Measurements from ENCODE around the gene SUDS3. TPM values are rescaled to one million over a fixed set of nuclear protein-coding genes. Genes with fewer than 3 reads are reported as not detected.
"Not testable (repeated sequence)": the region's sequence is repeated elsewhere in the genome, so short reads cannot be mapped to it uniquely, and the experiment has no call there.

The SUDS3 gene
- total and polyA plus RNA-seq, 4 donors, result 10.9 to 106 (median 17.8) TPM

GRCh38 chr12:118346895-118347294, 29.5 kb upstream of the SUDS3 start:
- TF ChIP-seq, protein P1, sequence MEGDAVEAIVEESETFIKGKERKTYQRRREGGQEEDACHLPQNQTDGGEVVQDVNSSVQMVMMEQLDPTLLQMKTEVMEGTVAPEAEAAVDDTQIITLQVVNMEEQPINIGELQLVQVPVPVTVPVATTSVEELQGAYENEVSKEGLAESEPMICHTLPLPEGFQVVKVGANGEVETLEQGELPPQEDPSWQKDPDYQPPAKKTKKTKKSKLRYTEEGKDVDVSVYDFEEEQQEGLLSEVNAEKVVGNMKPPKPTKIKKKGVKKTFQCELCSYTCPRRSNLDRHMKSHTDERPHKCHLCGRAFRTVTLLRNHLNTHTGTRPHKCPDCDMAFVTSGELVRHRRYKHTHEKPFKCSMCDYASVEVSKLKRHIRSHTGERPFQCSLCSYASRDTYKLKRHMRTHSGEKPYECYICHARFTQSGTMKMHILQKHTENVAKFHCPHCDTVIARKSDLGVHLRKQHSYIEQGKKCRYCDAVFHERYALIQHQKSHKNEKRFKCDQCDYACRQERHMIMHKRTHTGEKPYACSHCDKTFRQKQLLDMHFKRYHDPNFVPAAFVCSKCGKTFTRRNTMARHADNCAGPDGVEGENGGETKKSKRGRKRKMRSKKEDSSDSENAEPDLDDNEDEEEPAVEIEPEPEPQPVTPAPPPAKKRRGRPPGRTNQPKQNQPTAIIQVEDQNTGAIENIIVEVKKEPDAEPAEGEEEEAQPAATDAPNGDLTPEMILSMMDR (IDR thresholded peaks at IDR 0.05; ENCODE audit: control extremely low read depth, extremely low read depth), result no peak
- ATAC-seq (ENCODE audit: insufficient read depth, low FRiP score), result no peak
- H3K9me3 ChIP-seq (ENCODE audit: control insufficient read depth in 4 of 4, insufficient read depth in 3 of 4, low read length in 3 of 4), result no peaks in the 10 kb centered on the region
- no peak overlapping the region for H3K4me3 ChIP-seq
- no peak overlapping the region for H3K9ac ChIP-seq (ENCODE audit: insufficient read depth in 1 of 2, low read length in 2 of 2)
- DNase-seq, result no peak
- WGBS, 2 donors, result 42 to 52% methylated on average over 7 of the region's 7 CpGs
- no peak overlapping the region for H3K27ac ChIP-seq (ENCODE audit: low read depth in 1 of 2, low read length in 1 of 2)
- no peaks in the 10 kb centered on the region for H3K36me3 ChIP-seq (ENCODE audit: control insufficient read depth in 4 of 4, insufficient read depth in 4 of 4, low read length in 4 of 4)
- H3K4me1 ChIP-seq (ENCODE audit: control insufficient read depth in 5 of 5, insufficient read depth in 5 of 5, low read length in 5 of 5), result peaks cover 0 to 8% (median 4%) of the 10 kb centered on the region in 5 donors
- H3K27me3 ChIP-seq (ENCODE audit: control insufficient read depth in 3 of 3, insufficient read depth in 3 of 3, low read length in 2 of 3), result no peaks in the 10 kb centered on the region

GRCh38 chr12:118347916-118348315, 28.4 kb upstream of the SUDS3 start:
- Histone ChIP-seq H3K27ac (ENCODE audit: low read depth in 1 of 2, low read length in 1 of 2) (no peak overlapping the region), H3K9ac (ENCODE audit: insufficient read depth in 1 of 2, low read length in 2 of 2) (no peak overlapping the region), H3K4me3 (no peak overlapping the region), H3K4me1 (ENCODE audit: control insufficient read depth in 5 of 5, insufficient read depth in 5 of 5, low read length in 5 of 5) (peaks cover 3 to 8% (median 4%) of the 10 kb centered on the region in 5 donors), H3K9me3 (ENCODE audit: control insufficient read depth in 4 of 4, insufficient read depth in 3 of 4, low read length in 3 of 4) (no peaks in the 10 kb centered on the region), H3K36me3 (ENCODE audit: control insufficient read depth in 4 of 4, insufficient read depth in 4 of 4, low read length in 4 of 4) (no peaks in the 10 kb centered on the region), H3K27me3 (ENCODE audit: control insufficient read depth in 3 of 3, insufficient read depth in 3 of 3, low read length in 2 of 3) (no peaks in the 10 kb centered on the region)
- ATAC-seq (ENCODE audit: insufficient read depth, low FRiP score), result no peak
- TF ChIP-seq, protein P1 (IDR thresholded peaks at IDR 0.05; ENCODE audit: control extremely low read depth, extremely low read depth), result no peak
- WGBS, 2 donors, result 74 to 90% methylated on average over 2 of the region's 2 CpGs
- no peak for DNase-seq

GRCh38 chr12:118350908-118351559, 25.3 kb upstream of the SUDS3 start:
- Histone ChIP-seq H3K36me3 (ENCODE audit: control insufficient read depth in 4 of 4, insufficient read depth in 4 of 4, low read length in 4 of 4) (no peaks in the 10 kb centered on the region), H3K4me1 (ENCODE audit: control insufficient read depth in 5 of 5, insufficient read depth in 5 of 5, low read length in 5 of 5) (peaks cover 3 to 19% (median 8%) of the 10 kb centered on the region in 5 donors), H3K9ac (ENCODE audit: insufficient read depth in 1 of 2, low read length in 2 of 2) (no peak overlapping the region), H3K27me3 (ENCODE audit: control insufficient read depth in 3 of 3, insufficient read depth in 3 of 3, low read length in 2 of 3) (no peaks in the 10 kb centered on the region), H3K9me3 (ENCODE audit: control insufficient read depth in 4 of 4, insufficient read depth in 3 of 4, low read length in 3 of 4) (no peaks in the 10 kb centered on the region), H3K27ac (ENCODE audit: low read depth in 1 of 2, low read length in 1 of 2) (no peak overlapping the region), H3K4me3 (no peak overlapping the region)
- 91 to 93% methylated on average over 6 of the region's 6 CpGs for WGBS, 2 donors
- TF ChIP-seq, protein P1 (IDR thresholded peaks at IDR 0.05; ENCODE audit: control extremely low read depth, extremely low read depth), result no peak
- ATAC-seq (ENCODE audit: insufficient read depth, low FRiP score), result no peak
- DNase-seq, result no peak

- WGBS, 2 donors, result 83 to 87% methylated on average over 4 of the region's 4 CpGs
- Histone ChIP-seq H3K9me3 (ENCODE audit: control insufficient read depth in 4 of 4, insufficient read depth in 3 of 4, low read length in 3 of 4) (no peaks in the 10 kb centered on the region), H3K27me3 (ENCODE audit: control insufficient read depth in 3 of 3, insufficient read depth in 3 of 3, low read length in 2 of 3) (no peaks in the 10 kb centered on the region), H3K9ac (ENCODE audit: insufficient read depth in 1 of 2, low read length in 2 of 2) (no peak overlapping the region), H3K4me3 (no peak overlapping the region), H3K4me1 (ENCODE audit: control insufficient read depth in 5 of 5, insufficient read depth in 5 of 5, low read length in 5 of 5) (peaks cover 5 to 29% (median 7%) of the 10 kb centered on the region in 5 donors), H3K36me3 (ENCODE audit: control insufficient read depth in 4 of 4, insufficient read depth in 4 of 4, low read length in 4 of 4) (no peaks in the 10 kb centered on the region), H3K27ac (ENCODE audit: low read depth in 1 of 2, low read length in 1 of 2) (no peak overlapping the region)
- DNase-seq, result peak in 2 of 3 donors; percentile 57 to 66
- ATAC-seq (ENCODE audit: insufficient read depth, low FRiP score), result no peak
- TF ChIP-seq, protein P1 (IDR thresholded peaks at IDR 0.05; ENCODE audit: control extremely low read depth, extremely low read depth), result no peak
Measured at GRCh38 chr12:118353721-118354120, 22.6 kb upstream of the SUDS3 start.

DNA sequence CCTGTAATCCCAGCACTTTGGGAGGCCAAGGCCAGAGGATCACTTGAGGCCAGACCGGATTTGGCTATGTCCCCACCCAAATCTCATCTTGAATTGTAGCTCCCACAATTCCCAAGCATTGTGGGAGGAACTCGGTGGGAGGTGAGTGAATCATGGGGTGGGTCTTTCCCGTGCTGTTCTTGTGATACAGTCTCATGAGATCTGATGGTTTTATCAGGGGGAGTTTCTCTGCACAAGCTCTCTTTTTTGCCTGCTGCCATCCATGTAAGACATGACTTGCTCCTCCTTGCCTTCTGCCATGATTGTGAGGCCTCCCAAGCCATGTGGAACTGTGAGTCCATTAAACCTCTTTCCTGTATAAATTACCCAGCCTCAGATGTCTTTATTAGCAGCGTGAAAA, 21.9 kb upstream of the SUDS3 start:
- not testable (repeated sequence) for DNase-seq; H3K27me3 ChIP-seq (ENCODE audit: control insufficient read depth in 3 of 3, insufficient read depth in 3 of 3, low read length in 2 of 3); H3K9me3 ChIP-seq (ENCODE audit: control insufficient read depth in 4 of 4, insufficient read depth in 3 of 4, low read length in 3 of 4); H3K9ac ChIP-seq (ENCODE audit: insufficient read depth in 1 of 2, low read length in 2 of 2); H3K4me3 ChIP-seq; H3K27ac ChIP-seq (ENCODE audit: low read depth in 1 of 2, low read length in 1 of 2); H3K36me3 ChIP-seq (ENCODE audit: control insufficient read depth in 4 of 4, insufficient read depth in 4 of 4, low read length in 4 of 4); ATAC-seq (ENCODE audit: insufficient read depth, low FRiP score)
- WGBS, 2 donors, result 92 to 95% methylated on average over 4 of the region's 4 CpGs
- peaks cover 5 to 29% (median 7%) of the 10 kb centered on the region in 5 donors for H3K4me1 ChIP-seq (ENCODE audit: control insufficient read depth in 5 of 5, insufficient read depth in 5 of 5, low read length in 5 of 5)
